Heart left ventricle (tissue), 16 donors: Measurements from ENCODE around the gene HES1. TPM values are rescaled to one million over a fixed set of nuclear protein-coding genes. Genes with fewer than 3 reads are reported as not detected.

Experiments
- ATAC-seq, 4 donors: fragments of 200-7000 bp; cut with Tn5 transposase; one replicate each; pipeline ENCODE4 v1.9.1; 2020 to 2022; ENCODE audit warnings: moderate library complexity in 4 of 4, mild to moderate bottlenecking in 3 of 4, moderate number of reproducible peaks in 1 of 4
- DNase-seq, 5 donors: peaks; one replicate each; pipeline ENCODE4 v3.0.0-alpha.2; 2020
- H3K27ac ChIP-seq, 12 donors: fragments of 200-600 bp; sonication (generic) in 4 of 12; one replicate each; pipeline versions ENCODE4 v1.5.0 to v1.8.0; 2016 to 2022; ENCODE audit warnings: mild to moderate bottlenecking in 2 of 12
- H3K27me3 ChIP-seq, 9 donors: fragments of 200-600 bp; sonication (generic) in 2 of 9; one replicate each; pipeline versions ENCODE4 v1.5.1 to v1.8.0; 2016 to 2022; ENCODE audit warnings: mild to moderate bottlenecking in 3 of 9
- H3K36me3 ChIP-seq, 9 donors: fragments of 200-600 bp; sonication (generic) in 2 of 9; one replicate each; pipeline versions ENCODE4 v1.5.0 to v1.8.0; 2018 to 2022; ENCODE audit warnings: mild to moderate bottlenecking in 2 of 9
- H3K4me1 ChIP-seq, 12 donors: fragments of 200-600 bp; sonication (generic) in 4 of 12; one replicate each; pipeline versions ENCODE4 v1.5.0 to v1.8.0; 2016 to 2022; ENCODE audit warnings: mild to moderate bottlenecking in 3 of 12
- H3K4me3 ChIP-seq, 12 donors: fragments of 200-600 bp; sonication (generic) in 4 of 12; one replicate each; pipeline versions ENCODE4 v1.5.0 to v1.8.0; 2017 to 2022; ENCODE audit warnings: mild to moderate bottlenecking in 9 of 12, moderate library complexity in 4 of 12
- H3K9me3 ChIP-seq, 12 donors: fragments of 200-600 bp; sonication (generic) in 4 of 12; one replicate each; pipeline versions ENCODE4 v1.5.0 to v1.8.0; 2016 to 2022; ENCODE audit warnings: mild to moderate bottlenecking in 1 of 12
- POLR2A ChIP-seq, 2 donors: fragments of 450-650 bp; IDR thresholded peaks; one replicate each; pipeline ENCODE4 v1.6.1; 2017; ENCODE audit warnings: antibody characterized with exemption in 2 of 2, mild to moderate bottlenecking in 2 of 2, moderate library complexity in 2 of 2
- WGBS, 4 donors: extraction: QIAGEN DNeasy Blood & Tissue Kit in 2 of 4; methylation state at CpG; one replicate each; pipeline versions ENCODE4 v1.1.5 to v1.1.7; 2013 to 2018; 5-methylcytosine and 5-hydroxymethylcytosine counted together
- intact Hi-C, 10 donors: fragments of 100-400 bp; cut with DNase I; formaldehyde crosslinking; loops; one replicate each; pipeline versions ENCODE4 v1.11.1 to v1.14.2; 2022
- polyA plus RNA-seq, 2 donors: library from polyadenylated mRNA; stranded (reverse); fragments of 200-250 nt; gene quantifications; one replicate each; pipeline ENCODE4 v1.2.3, GENCODE V29; 2013
- total RNA-seq, 9 donors: library from RNA; depleted of rRNA in 2 of 9; stranded (reverse); fragments of >200 nt in 2 of 9; fragmentation: NEBNext Ultra II Directional in 3 of 9; extraction: Animal tissue kit (Norgen Biotek cat#: 25700) in 3 of 9; gene quantifications; one replicate each; pipeline versions ENCODE4 v1.1.0 to v1.2.4, GENCODE V29; 2016 to 2023
- TF ChIP-seq, protein P1 (sequence below), 12 donors: fragments of 200-600 bp; sonication (generic) in 4 of 12; IDR thresholded peaks; one replicate each; pipeline versions ENCODE4 v1.5.0 to v1.8.0; 2018 to 2022; ENCODE audit warnings: antibody characterized with exemption in 12 of 12, mild to moderate bottlenecking in 5 of 12
- donor health status: ischemic (EF 13 %, LVEDD 7.1; RV severe dilation, severe dysfunction).
- donor health status: healthy with polysubstance abuse.
- donor health status: DM: no; HTN: yes; CAD: no.
- donor health status: DM: no; HTN: no; CAD: no.
- donor health status: ischemic (EF 25% LVEDD 6.9; RV normal size, moderate dysfunction).
- donor health status: ischemic (EF 25% LVEDD 5.7; RV mildly dilated, moderate dysfunction).
- donor health status: healthy.
- donor health status: DM: yes; HTN: yes; CAD: no.
- donor health status: ischemic (EF 35%, LVEDD 5.7; RV mildly dilated, moderate dysfunction).
- donor health status: nonischemic (EF 11% LVEDD 7.7; RV severe dilation, severe dysfunction).
- donor health status: DM: yes; HTN: yes; CAD: no.
- donor health status: PGD.
- donor health status: ischemic (EF 29% LVEDD 5.4; RV normal size, mild dysfunction).
- donor health status: nonischemic (EF 23%, LVEDD 6.1; RV moderate dilation, normal function).

Gene HES1
- total and polyA plus RNA-seq, 11 donors, result 9.2 to 32.3 (median 12.0) TPM

DNA sequence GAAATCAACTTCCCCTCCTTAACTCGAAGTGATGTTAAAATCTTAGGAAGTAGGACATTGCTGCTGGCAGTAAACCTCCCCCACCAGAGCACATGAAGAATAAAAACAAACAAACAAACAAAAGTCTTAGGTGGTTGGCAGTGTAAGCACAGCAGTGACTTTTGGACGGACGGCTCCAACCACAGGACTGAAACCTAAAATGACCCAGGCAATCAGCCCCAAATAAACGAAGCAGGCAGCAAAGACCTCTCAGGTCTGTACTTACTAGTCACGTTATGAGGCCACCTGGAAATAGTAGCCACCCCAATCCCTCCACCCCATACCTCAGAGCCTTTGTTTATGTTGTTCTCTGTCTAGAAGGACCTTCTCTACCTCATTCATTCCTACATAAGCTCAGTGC is 33.5 kb upstream of the HES1 start:
- Histone ChIP-seq H3K27me3 (peaks cover 0 to 37% (median 2%) of the 10 kb centered on the region in 9 donors), H3K4me3 (no peak overlapping the region), H3K36me3 (no peaks in the 10 kb centered on the region), H3K27ac (no peak overlapping the region), H3K4me1 (peaks cover 0 to 21% (median 14%) of the 10 kb centered on the region in 12 donors), H3K9me3 (no peaks in the 10 kb centered on the region)
- TF ChIP-seq POLR2A (IDR thresholded peaks at IDR 0.05), result no peak
- TF ChIP-seq, protein P1, sequence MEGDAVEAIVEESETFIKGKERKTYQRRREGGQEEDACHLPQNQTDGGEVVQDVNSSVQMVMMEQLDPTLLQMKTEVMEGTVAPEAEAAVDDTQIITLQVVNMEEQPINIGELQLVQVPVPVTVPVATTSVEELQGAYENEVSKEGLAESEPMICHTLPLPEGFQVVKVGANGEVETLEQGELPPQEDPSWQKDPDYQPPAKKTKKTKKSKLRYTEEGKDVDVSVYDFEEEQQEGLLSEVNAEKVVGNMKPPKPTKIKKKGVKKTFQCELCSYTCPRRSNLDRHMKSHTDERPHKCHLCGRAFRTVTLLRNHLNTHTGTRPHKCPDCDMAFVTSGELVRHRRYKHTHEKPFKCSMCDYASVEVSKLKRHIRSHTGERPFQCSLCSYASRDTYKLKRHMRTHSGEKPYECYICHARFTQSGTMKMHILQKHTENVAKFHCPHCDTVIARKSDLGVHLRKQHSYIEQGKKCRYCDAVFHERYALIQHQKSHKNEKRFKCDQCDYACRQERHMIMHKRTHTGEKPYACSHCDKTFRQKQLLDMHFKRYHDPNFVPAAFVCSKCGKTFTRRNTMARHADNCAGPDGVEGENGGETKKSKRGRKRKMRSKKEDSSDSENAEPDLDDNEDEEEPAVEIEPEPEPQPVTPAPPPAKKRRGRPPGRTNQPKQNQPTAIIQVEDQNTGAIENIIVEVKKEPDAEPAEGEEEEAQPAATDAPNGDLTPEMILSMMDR (IDR thresholded peaks at IDR 0.05), result no peak
- ATAC-seq (no peak), DNase-seq (no peak)
- 86 to 88% (median 87%) methylated on average over 5 of the region's 5 CpGs for whole genome bisulfite sequencing, 4 donors
- intact Hi-C loops, result no loop called here

DNA sequence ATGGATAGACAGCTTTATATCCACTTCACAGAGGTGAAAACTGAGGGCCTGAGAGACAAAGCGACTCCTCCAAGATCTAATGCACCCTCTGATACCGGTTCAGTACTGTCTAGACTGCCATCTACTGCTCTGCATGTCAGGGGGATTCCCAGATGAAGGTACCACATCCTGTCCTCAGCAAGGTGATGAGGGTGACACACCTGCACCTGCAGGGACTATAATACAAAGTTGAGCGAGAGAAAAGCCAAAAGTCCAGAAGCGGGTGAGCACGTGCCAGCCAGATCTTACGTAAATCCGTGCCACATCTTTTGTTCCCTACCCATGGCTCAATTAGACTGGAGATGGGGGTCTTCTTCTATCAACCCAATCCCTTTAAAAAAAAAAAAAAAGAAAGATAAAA is 32.4 kb upstream of the HES1 start:
- peaks cover 0 to 43% (median 2%) of the 10 kb centered on the region in 9 donors for H3K27me3 ChIP-seq
- TF ChIP-seq, protein P1 (IDR thresholded peaks at IDR 0.05), result no peak
- TF ChIP-seq POLR2A (IDR thresholded peaks at IDR 0.05), result no peak
- 95 to 97% (median 96%) methylated on average over 7 of the region's 7 CpGs for WGBS, 4 donors
- intact Hi-C loops, result no loop called here
- H3K4me3 ChIP-seq, result no peak overlapping the region
- H3K9me3 ChIP-seq, result no peaks in the 10 kb centered on the region
- no peak overlapping the region for H3K27ac ChIP-seq
- H3K36me3 ChIP-seq, result no peaks in the 10 kb centered on the region
- peaks cover 0 to 10% (median 4%) of the 10 kb centered on the region in 12 donors for H3K4me1 ChIP-seq
- DNase-seq (no peak), ATAC-seq (no peak)

DNA sequence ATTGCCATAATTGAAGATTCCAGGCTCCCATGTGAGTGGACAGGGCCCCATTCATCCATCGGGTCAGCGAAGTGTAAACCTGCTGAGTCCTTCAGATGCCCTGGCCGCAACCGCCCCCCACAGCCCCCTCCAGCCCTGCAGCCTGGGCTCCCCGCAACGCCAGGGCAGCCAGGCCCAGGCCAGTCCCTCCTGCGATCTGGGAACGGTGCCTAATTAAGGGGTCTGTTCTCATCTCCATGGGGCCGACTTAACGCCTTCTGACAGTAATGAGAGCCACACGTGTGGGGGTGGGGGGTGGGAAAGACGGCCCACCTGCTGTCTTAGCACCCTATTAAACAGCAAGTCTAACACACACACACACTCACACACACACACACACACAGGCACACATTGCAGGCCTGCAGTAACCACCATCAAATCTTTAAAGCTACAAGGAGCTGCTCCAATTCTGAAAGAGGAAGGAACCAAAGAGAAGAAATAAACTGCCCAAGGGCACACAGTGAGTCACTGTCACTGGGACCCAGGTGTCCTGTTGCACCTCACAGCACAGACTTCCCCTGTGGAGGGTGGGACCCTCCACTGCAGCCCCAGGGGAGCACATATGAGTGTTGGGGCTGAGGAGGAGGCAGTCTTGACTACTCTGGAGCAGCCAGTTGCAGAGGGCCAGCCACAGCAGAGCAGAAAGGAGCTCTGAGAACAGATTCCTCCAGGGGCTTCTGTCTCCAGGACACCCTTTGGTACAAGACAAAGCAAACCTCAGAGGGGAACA is 31.8 kb upstream of the HES1 start:
- TF ChIP-seq POLR2A (IDR thresholded peaks at IDR 0.05), result no peak
- TF ChIP-seq, protein P1 (IDR thresholded peaks at IDR 0.05), result no peak
- WGBS, 4 donors, result 71 to 88% (median 77%) methylated on average over 12 of the region's 12 CpGs
- H3K4me1 ChIP-seq, result peaks cover 0 to 3% (median 0%) of the 10 kb centered on the region in 12 donors
- intact Hi-C loops, result no loop called here
- no peaks in the 10 kb centered on the region for H3K36me3 ChIP-seq
- no peak overlapping the region for H3K27ac ChIP-seq
- DNase-seq, result no peak
- H3K4me3 ChIP-seq, result no peak overlapping the region
- H3K27me3 ChIP-seq, result peaks cover 0 to 48% (median 2%) of the 10 kb centered on the region in 9 donors
- H3K9me3 ChIP-seq, result no peaks in the 10 kb centered on the region
- no peak for ATAC-seq

DNA sequence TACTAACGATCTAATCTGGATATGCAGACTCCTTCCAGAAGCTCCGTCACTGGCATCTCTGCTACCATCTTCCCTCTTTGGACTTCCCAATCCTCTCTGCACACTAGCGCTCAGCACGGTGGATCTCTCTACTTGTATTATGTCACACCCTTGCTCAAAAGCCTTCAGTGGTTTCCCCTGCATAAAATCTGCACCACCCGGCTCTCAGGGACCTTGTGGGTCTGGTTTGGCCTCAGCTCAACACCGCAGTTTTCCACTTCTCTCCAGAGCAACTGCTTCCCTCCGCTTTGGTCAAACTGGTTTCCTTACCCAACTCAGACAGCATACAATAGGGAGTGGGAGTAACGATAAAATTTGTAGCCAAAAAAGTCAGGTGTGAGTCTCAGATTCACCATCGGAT is 30.7 kb upstream of the HES1 start:
- H3K4me3 ChIP-seq, result no peak overlapping the region
- peaks cover 0 to 45% (median 2%) of the 10 kb centered on the region in 9 donors for H3K27me3 ChIP-seq
- no peaks in the 10 kb centered on the region for H3K4me1 ChIP-seq
- WGBS, 4 donors, result 90 to 92% (median 92%) methylated on average over 9 of the region's 9 CpGs
- no peaks in the 10 kb centered on the region for H3K9me3 ChIP-seq
- intact Hi-C loops, result no loop called here
- no peaks in the 10 kb centered on the region for H3K36me3 ChIP-seq
- no peak for ATAC-seq
- DNase-seq, result no peak
- TF ChIP-seq, protein P1 (IDR thresholded peaks at IDR 0.05), result no peak
- no peak for TF ChIP-seq POLR2A (IDR thresholded peaks at IDR 0.05)
- H3K27ac ChIP-seq, result no peak overlapping the region
